Measurements from ENCODE around the gene EEF1AKMT2.

Gene EEF1AKMT2

GRCh38 chr10:124709861-124710260 is 81.8 kb downstream of the EEF1AKMT2 start:
- H3K27ac ChIP-seq = peak overlapping the region in 13 of 21 experiments; percentile 4 to 71 (median 40)

GRCh38 chr10:124708922-124709520 is 82.7 kb downstream of the EEF1AKMT2 start:
- Histone ChIP-seq H3K27ac (peak overlapping the region in 16 of 21 experiments; percentile 11 to 92 (median 50)), H3K4me3 (no peak overlapping the region)

More at GRCh38 chr10:124709861-124710260, 81.8 kb downstream of the EEF1AKMT2 start:
- H3K4me3 ChIP-seq = no peak overlapping the region

- Histone ChIP-seq H3K27ac (peak overlapping the region in 17 of 21 experiments; percentile 17 to 92 (median 52)), H3K4me3 (no peak overlapping the region)
Measured at GRCh38 chr10:124708246-124708779, 83.4 kb downstream of the EEF1AKMT2 start.

Data from skin epidermis (tissue), 12 donors.